Forelimb muscle (tissue), 1 donor: ENCODE data around the gene MYPN. TPM values are rescaled to one million over a fixed set of nuclear protein-coding genes. Genes with fewer than 3 reads are reported as not detected.
"Not testable (repeated sequence)": the region's sequence is repeated elsewhere in the genome, so short reads cannot be mapped to it uniquely, and the experiment has no call there.

Experiments
- DNase-seq: peaks from one replicate; pipeline ENCODE4 v3.0.0-alpha.2; 2013; ENCODE audit warnings: low read depth
- polyA plus RNA-seq: library from polyadenylated mRNA; unstranded; fragments of 120-200 nt; gene quantifications from one replicate; pipeline ENCODE4 v1.2.1, GENCODE V29; 2013; ENCODE audit not compliant: insufficient read length

MYPN gene
- 93.8 TPM for polyA plus RNA-seq

DNA sequence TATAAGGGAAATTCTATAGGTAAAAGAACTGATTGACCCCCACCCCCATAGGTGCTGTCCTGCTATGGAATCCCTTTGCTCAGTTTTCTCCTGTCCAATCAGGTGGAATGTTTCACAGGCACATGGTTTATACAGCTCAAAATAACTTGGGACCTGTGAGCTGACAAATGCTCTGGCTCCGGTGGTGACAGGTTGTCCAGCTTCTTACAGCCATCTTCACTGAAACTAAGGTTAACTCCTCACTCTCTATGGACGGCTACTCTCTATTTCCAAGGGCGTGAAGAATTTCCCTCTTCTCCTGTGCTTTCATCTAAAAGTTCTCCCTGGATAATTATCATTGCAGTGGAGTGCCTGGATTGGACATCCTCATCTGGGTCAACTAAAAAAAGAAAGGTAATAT lies at the start of gene MYPN:
MYPN (plus strand) TSS at position 158 of the 400 bp plus-strand sequence. CDS start 11,951 bp downstream, outside the sequence.
- DNase-seq, result no peak

DNA sequence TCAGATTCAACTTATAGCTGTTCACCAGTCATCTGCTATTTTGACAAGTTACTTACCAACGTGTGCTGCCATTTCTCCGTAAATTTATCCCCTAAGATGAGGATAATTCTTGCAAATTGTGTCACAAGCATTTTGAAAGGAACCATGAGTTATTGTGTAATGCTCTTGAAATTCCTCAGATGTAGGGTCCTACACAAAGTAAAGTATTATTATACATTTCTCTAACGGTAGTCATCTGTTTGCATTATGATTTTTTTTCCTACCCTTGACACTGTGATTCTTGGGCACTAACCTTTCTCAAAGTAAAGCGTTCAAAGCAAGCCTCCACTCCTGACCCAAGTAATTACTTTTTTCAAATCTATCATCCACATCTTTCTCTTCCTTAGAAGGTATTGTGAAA lies 42.3 kb upstream of the MYPN start:
- no peak for DNase-seq

- DNase-seq, result no peak
Measured at GRCh38 chr10:68067508-68067907, 41.8 kb upstream of the MYPN start.

DNA sequence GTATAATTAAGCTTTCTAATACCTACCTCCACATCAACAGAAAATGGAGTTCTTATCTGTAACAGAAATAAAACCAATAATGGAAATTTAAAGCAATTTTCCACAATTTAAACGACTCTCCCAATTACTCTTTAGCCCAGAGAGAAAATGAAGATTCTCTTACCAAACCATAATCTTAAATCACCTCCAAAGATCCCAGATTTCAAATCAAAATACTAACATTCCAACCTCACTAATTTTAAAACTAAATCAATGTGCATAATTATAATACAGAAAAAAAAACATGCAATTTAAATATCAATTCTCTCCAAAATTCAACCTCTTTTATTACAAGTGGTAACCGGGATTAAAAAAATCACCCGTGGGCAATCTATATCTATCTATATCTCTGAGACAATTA lies 35.7 kb upstream of the MYPN start:
- DNase-seq, result no peak

- DNase-seq, result no peak
Measured at GRCh38 chr10:68074031-68074774, 35.1 kb upstream of the MYPN start.

- DNase-seq, result peak; percentile 84
Measured at GRCh38 chr10:68074775-68075549, 34.3 kb upstream of the MYPN start, which contains the start of gene HERC4. TSS of gene HERC4 (minus strand) at chr10:68075283. CDS start at chr10:68073108, 2,175 bp downstream.

DNA sequence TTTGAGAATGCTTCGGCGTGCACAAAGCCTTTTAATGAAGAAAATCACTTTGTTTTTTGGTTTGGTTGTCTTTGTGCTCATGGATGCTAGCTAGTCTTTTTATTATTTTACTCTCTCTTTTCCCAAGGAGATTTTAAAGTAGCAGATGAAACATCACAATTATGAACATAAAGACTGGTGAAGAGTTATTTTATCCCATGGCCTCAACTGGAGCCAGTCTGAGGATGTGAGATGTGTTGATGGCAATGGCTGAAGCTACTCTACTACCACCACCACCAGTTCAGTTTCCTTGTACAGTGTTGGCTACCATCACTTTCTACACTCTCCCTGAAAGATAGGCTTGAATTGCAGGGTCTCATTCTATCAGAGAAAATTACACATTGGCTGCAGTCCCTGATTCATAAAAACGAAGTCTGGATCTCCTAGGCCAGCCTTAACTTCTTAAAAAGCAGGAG lies 33.7 kb upstream of the MYPN start:
- no peak for DNase-seq

- not testable (repeated sequence) for DNase-seq
Measured at GRCh38 chr10:68076081-68076480, 33.2 kb upstream of the MYPN start.

DNA sequence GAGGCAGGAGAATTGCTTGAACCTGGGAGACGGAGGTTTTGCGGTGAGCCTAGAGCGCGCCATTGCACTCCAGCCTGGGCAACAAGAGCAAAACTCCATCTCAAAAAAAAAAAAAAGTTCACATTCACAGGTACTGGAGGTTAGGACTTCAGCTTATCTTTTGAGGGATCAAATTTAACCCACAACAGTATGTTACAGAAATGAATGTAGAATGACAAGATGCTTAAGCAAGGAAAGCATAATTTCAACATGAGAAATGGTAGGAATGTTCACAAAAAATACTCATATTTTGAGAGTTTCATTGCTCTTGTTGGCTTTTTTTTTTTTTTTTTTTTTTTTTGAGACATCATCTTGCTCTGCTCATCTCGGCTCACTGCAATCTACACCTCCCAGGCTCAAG lies 32.3 kb upstream of the MYPN start:
- DNase-seq, result no peak

- DNase-seq, result no peak
Measured at GRCh38 chr10:68079434-68079833, 29.9 kb upstream of the MYPN start.

DNA sequence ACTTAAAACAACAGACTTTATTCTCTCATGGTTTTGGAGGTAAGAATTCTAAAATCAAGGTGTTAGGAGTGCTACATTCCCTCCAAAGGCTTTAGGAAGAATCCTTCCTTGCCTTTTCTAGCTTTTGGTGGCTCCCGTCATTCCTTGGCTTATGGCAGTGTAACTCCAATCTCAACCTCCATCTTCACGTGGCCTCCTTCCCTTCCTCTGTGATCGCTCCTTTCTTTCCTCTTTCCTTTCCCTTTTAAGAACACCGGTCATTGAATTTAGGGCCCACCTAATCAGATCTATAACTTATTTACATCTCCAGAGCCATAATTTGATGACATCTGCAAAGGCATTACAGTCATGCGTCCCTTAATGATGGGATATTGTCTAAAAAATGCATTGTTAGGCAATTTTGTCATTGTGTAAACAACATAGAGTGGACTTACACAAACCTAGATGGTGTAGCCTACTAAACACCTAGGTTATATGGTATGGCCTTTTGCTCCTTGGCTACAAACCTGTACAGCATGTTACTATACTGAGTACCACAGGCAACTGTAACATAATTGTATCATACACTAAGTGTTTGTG lies 28.3 kb upstream of the MYPN start:
- no peak for DNase-seq

DNA sequence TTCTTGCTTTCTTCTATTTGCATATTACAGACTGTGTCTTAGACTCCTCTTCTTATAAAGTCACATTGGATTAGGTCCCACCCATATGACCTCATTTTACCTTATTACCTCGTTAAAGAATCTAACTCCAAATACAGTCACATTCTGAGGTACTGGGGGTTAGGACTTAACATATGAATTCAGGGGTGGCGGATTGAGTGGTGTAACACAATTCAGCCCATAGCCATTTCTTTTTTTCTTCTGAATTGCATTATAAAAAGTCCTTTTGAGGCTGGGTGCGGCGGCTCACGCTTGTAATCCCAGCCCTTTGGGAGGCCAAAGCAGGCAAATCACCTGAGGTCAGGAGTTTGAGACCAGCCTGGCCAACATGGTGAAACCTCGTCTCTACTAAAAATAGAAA lies 27.4 kb upstream of the MYPN start:
- DNase-seq, result no peak

- DNase-seq, result no peak
Measured at GRCh38 chr10:68082872-68083271, 26.4 kb upstream of the MYPN start.

- DNase-seq, result no peak
Measured at GRCh38 chr10:68083953-68084352, 25.3 kb upstream of the MYPN start.

DNA sequence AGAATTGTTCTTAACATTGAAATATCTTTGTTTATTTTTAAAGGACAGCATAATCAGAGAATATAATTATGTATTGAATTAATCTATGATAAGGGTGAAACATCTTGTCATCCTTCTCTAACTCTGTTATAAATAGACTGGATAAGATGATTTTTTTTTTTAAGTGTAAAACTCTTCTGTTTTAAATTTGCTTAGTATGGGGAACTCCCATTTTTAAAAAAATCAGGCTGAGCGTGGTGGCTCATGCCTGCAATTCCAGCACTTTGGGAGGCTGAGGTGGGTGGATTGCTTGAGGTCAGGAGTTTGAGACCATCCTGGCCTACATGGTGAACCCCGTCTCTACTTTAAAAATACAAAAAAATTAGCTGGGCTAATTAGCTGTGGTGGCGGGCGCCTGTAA lies 24.8 kb upstream of the MYPN start:
- DNase-seq, result no peak

- no peak for DNase-seq
Measured at GRCh38 chr10:68086011-68086410, 23.3 kb upstream of the MYPN start.

- DNase-seq, result no peak
Measured at GRCh38 chr10:68086910-68087684, 22.2 kb upstream of the MYPN start.

DNA sequence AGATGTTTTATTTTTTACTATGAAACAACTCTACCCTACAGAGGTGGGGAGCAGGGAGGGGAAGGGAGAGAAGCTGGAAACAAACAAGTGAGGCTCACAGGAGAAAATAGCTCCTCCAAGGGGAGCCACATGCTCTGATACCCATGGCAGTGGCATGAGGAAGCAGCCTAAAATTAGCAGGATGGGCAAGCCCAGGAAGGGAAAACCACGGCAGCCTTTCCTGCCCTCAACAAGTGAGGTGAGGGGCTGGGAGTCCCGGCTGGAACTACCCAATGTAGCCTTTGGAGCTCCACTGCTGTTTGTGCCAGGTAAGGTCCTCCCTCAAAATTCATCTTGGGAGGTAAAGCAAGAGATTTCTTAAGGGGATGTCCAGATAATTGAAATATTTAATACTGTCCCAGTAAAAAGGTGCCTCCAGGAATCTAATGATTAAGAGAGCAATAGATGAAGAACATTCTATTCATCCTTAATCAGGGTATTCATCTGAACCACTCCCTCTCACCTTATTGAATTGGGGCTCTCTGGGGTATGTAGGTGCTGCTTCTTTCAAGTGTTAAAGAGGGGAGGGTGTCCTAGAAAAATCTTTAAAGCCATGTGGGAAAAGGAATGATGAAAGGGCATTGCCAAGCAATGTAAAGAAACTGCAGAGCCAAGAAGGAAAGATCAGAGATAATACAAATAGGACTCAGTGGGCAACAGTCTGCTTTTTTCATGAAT lies 21.4 kb upstream of the MYPN start:
- no peak for DNase-seq

DNA sequence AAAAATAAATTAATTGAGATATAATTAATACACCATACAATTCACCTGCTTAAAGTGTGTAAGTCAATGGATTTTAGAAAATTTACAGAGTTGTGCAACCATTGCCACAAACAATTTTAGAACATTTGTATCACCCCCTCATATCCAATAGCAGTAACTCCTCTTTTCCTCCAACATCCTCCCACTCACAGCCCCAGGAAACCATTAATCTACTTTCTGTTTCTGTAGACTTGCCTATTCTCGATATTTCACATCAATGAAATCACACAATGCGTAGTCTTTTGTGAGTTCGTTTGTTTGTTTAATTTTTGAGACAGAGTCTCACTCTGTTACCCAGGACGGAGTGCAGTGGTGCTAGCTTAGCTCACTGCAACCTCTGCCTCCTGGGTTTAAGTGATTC lies 20.5 kb upstream of the MYPN start:
- DNase-seq, result no peak

- no peak for DNase-seq
Measured at GRCh38 chr10:68090586-68090985, 18.7 kb upstream of the MYPN start.

- no peak for DNase-seq
Measured at GRCh38 chr10:68092512-68092911, 16.8 kb upstream of the MYPN start.
